ENCODE measurements around the gene ANO9.

GRCh38 chr11:442611-443081 is 835 bp upstream of the ANO9 start:
- TF ChIP-seq CTCF (IDR thresholded peaks at IDR 0.05) (no peak), POLR2A (IDR thresholded peaks at IDR 0.05) (no peak), POLR2AphosphoS5 (IDR thresholded peaks at IDR 0.05) (no peak)

All from breast epithelium (tissue), 3 donors.